OCI-LY7 (cell line): ENCODE measurements around the gene CISD3. TPM values are rescaled to one million over a fixed set of nuclear protein-coding genes. Genes with fewer than 3 reads are reported as not detected.

Experiments used
- BruUV-seq: library from RNA; stranded (reverse); fragments of 400-500 nt; replicated peaks from 2 replicates; lab custom pipeline; 2021; lab: Mats Ljungman, UMichigan
- CTCF ChIA-PET: fragments of 300-600 bp; sonication (Branson Sonifier 250); formaldehyde crosslinking; loops from one replicate; lab custom pipeline; 2022; ENCODE audit warnings: antibody characterized with exemption; ENCODE audit not compliant: unreplicated experiment; lab: Charles Lee
- POLR2A ChIA-PET: fragments of 300-600 bp; sonication (Branson Sonifier 250); formaldehyde crosslinking; loops from one replicate; lab custom pipeline; 2022; ENCODE audit warnings: antibody characterized with exemption; lab: Charles Lee
- DNase-seq: peaks from one replicate; pipeline ENCODE4 v3.0.0-alpha.2; 2015; ENCODE audit warnings: low spot score
- H2AFZ ChIP-seq: fragments of 200-600 bp; sonication (generic), shearing (Covaris generic); 2 replicates; pipeline ENCODE4 v1.6.1; 2014; ENCODE audit warnings: mild to moderate bottlenecking, antibody characterized with exemption, low read length, moderate library complexity
- H3K27ac ChIP-seq: fragments of 200-600 bp; sonication (generic); 2 replicates; pipeline ENCODE4 v1.5.1; 2014; ENCODE audit warnings: mixed run types, low read depth, mild to moderate bottlenecking, moderate library complexity, low read length, inconsistent platforms; ENCODE audit not compliant: poor library complexity, severe bottlenecking
- H3K36me3 ChIP-seq: fragments of 200-600 bp; sonication (generic); 2 replicates; pipeline ENCODE4 v1.6.1; 2014; ENCODE audit warnings: mild to moderate bottlenecking, antibody characterized with exemption, low read length, moderate library complexity, mixed read lengths; ENCODE audit not compliant: insufficient read depth
- H3K4me1 ChIP-seq: fragments of 200-600 bp; sonication (generic); 2 replicates; pipeline ENCODE4 v1.5.1; 2014; ENCODE audit warnings: mild to moderate bottlenecking, low read length; ENCODE audit not compliant: insufficient read depth, poor library complexity, severe bottlenecking
- H3K4me2 ChIP-seq: fragments of 200-600 bp; sonication (generic); 2 replicates; pipeline ENCODE4 v1.6.1; 2014; ENCODE audit warnings: mild to moderate bottlenecking, low read length
- H3K4me3 ChIP-seq: fragments of 200-600 bp; sonication (generic); 2 replicates; pipeline ENCODE4 v1.5.1; 2014; ENCODE audit warnings: mild to moderate bottlenecking, low read depth, low read length; ENCODE audit not compliant: poor library complexity, severe bottlenecking
- H3K79me2 ChIP-seq: fragments of 200-600 bp; sonication (generic); 2 replicates; pipeline ENCODE4 v1.6.1; 2016; ENCODE audit warnings: low read depth, mild to moderate bottlenecking, low read length, moderate library complexity, mixed read lengths; ENCODE audit not compliant: insufficient read depth
- H3K9me2 ChIP-seq: fragments of 200-600 bp; sonication (generic); 2 replicates; pipeline ENCODE4 v1.6.1; 2016; ENCODE audit warnings: mild to moderate bottlenecking, low read length, mixed read lengths; ENCODE audit not compliant: insufficient read depth
- H3K9me3 ChIP-seq: fragments of 200-600 bp; sonication (generic); 2 replicates; pipeline ENCODE4 v1.6.1; 2014; ENCODE audit warnings: mild to moderate bottlenecking, mixed run types, low read length, mixed read lengths
- H4K20me1 ChIP-seq: fragments of 200-600 bp; sonication (generic); 2 replicates; pipeline ENCODE4 v1.6.1; 2014; ENCODE audit warnings: mild to moderate bottlenecking, antibody characterized with exemption, low read length, moderate library complexity, mixed read lengths; ENCODE audit not compliant: insufficient read depth
- EZH2phosphoT487 ChIP-seq: fragments of 200-600 bp; sonication (generic); IDR thresholded peaks from 2 replicates; pipeline ENCODE4 v1.6.1; 2018; ENCODE audit warnings: low read depth, borderline replicate concordance, mild to moderate bottlenecking, mixed run types, antibody characterized with exemption, low read length, moderate library complexity, mixed read lengths
- intact Hi-C: fragments of 100-400 bp; cut with micrococcal nuclease; formaldehyde crosslinking; loops from one replicate; pipeline ENCODE4 v1.10.0; 2022; ENCODE audit not compliant: unreplicated experiment
- total RNA-seq, 2 experiments: library from RNA; depleted of rRNA in 1 of 2; stranded (reverse); fragments of >200 nt in 1 of 2; shearing (Covaris generic) in 1 of 2; gene quantifications; 2 replicates each; pipeline ENCODE4 v1.2.3, GENCODE V29; 2014 to 2022
- TF ChIP-seq, protein P1 (sequence below): fragments of 200-600 bp; sonication (generic); conservative IDR thresholded peaks from 2 replicates; pipeline ENCODE4 v1.5.1; 2014; ENCODE audit warnings: mild to moderate bottlenecking, antibody characterized with exemption, low read length, moderate library complexity, mixed read lengths

The CISD3 gene
- total RNA-seq, 2 experiments from 2014 or later = 13.4 to 25.1 TPM

DNA sequence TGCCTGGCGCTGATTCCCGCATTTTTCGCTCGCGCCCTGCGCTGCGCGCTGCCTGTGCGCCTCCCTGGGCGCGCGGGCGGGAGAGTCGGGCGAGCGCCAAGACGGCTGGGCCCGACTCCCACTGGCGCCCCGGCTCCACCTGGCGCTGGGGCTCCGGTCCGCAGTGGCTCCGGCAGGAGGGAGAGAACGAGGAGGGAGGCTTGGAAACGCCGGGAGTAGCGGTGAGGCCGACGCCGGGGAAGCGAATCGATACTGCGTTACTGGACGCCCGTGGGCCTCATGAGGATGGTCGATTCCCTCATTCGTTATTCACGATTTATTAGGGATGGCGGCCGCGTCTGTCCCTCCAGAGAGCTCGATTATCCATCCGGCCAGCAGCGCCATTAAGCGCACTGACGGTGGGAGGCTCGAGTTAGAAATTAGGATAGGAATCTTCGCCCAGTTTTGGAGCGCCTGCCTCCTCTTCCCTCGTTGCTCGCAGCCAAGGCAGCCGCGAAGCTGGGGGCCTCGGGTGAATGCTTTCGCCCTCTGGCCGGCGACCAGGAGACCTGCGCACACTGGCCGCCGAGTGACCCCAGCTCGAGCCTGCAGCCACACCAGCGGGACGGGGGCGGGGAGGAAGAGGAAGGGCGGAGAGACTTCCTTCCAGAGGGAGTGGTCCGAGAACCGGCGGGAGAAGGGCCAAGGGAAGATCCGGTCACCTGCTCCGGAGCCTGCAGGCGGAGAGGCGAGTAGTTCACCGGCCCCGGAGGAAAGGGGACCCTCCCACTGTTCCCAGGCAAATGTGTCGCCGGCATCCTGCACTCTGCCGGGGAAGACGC, 19.3 kb downstream of the CISD3 start:
- Histone ChIP-seq H3K4me2 (peak overlapping the region; percentile 81), H3K36me3 (peaks cover 14% of the 10 kb centered on the region; the same call in 1 of the 2 replicates), H2AFZ (no peak overlapping the region), H3K4me1 (peaks cover 56% of the 10 kb centered on the region), H3K9me2 (no peaks in the 10 kb centered on the region), H4K20me1 (no peaks in the 10 kb centered on the region), H3K4me3 (peak overlapping the region; percentile 79), H3K27ac (no peak overlapping the region), H3K79me2 (peaks cover 45% of the 10 kb centered on the region), H3K9me3 (no peaks in the 10 kb centered on the region)
- CTCF ChIA-PET = no interaction called here
- POLR2A ChIA-PET = interaction anchor here (0.7 kb wide), 1 partner anchor 91 kb away, joined by 3 read pairs; no protein-coding TSS in a partner anchor
- DNase-seq = no peak
- intact Hi-C loops = loop anchor here (5.0 kb wide), 2 partner anchors 103 to 403 kb away; partner anchors contain the start of genes PLXDC1 and RPL23
- TF ChIP-seq, protein P1, sequence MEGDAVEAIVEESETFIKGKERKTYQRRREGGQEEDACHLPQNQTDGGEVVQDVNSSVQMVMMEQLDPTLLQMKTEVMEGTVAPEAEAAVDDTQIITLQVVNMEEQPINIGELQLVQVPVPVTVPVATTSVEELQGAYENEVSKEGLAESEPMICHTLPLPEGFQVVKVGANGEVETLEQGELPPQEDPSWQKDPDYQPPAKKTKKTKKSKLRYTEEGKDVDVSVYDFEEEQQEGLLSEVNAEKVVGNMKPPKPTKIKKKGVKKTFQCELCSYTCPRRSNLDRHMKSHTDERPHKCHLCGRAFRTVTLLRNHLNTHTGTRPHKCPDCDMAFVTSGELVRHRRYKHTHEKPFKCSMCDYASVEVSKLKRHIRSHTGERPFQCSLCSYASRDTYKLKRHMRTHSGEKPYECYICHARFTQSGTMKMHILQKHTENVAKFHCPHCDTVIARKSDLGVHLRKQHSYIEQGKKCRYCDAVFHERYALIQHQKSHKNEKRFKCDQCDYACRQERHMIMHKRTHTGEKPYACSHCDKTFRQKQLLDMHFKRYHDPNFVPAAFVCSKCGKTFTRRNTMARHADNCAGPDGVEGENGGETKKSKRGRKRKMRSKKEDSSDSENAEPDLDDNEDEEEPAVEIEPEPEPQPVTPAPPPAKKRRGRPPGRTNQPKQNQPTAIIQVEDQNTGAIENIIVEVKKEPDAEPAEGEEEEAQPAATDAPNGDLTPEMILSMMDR = no peak
- no peak for TF ChIP-seq EZH2phosphoT487
- BruUV-seq = no TSS peak

DNA sequence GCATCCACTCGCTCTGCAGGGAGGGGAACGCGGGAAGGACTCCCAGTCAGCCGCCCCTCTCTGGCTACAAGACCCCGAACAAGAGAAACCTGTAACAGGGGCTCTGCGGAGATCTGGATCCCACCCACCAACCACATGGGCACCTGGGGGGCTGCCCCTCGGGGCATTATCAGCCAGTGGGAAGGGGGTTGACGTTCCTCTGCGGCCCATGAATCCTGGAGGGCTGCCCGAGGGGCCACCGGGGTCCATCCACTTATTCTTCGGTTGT, 19.8 kb downstream of the CISD3 start:
- no peak for DNase-seq
- intact Hi-C loops = loop anchor here (5.0 kb wide), 2 partner anchors 102 to 402 kb away; partner anchors contain the start of genes PLXDC1 and RPL23
- Histone ChIP-seq H3K9me3 (no peaks in the 10 kb centered on the region), H4K20me1 (no peaks in the 10 kb centered on the region), H3K79me2 (peaks cover 45% of the 10 kb centered on the region), H3K4me3 (peak overlapping the region; percentile 79), H2AFZ (no peak overlapping the region), H3K36me3 (peaks cover 14% of the 10 kb centered on the region), H3K4me1 (peaks cover 51% of the 10 kb centered on the region), H3K9me2 (no peaks in the 10 kb centered on the region), H3K4me2 (peak overlapping the region; percentile 81), H3K27ac (no peak overlapping the region)
- POLR2A ChIA-PET = no interaction called here
- BruUV-seq = no TSS peak
- CTCF ChIA-PET = no interaction called here
- TF ChIP-seq EZH2phosphoT487 = no peak
- TF ChIP-seq, protein P1 = no peak
